Sigmoid colon (tissue), 4 donors: ENCODE data around the gene KRT39.

Experiments
- EP300 ChIP-seq, 4 donors: sonication (generic); formaldehyde crosslinking; IDR thresholded peaks; one replicate each; pipeline ENCODE4 v1.6.1; 2017; ENCODE audit warnings: antibody characterized with exemption in 4 of 4
- POLR2AphosphoS5 ChIP-seq, 4 donors: sonication (generic); formaldehyde crosslinking; IDR thresholded peaks; one replicate each; pipeline ENCODE4 v1.6.1; 2017; ENCODE audit warnings: antibody characterized with exemption in 4 of 4
- TF ChIP-seq, protein P1 (sequence below), 4 experiments: fragments of 450-650 bp in 3 of 4; fragments of 200-600 bp in 1 of 4; IDR thresholded peaks; one replicate each; pipeline ENCODE4 v1.5.1; 2016 to 2019; ENCODE audit warnings: antibody characterized with exemption in 4 of 4, mild to moderate bottlenecking in 3 of 4, moderate library complexity in 2 of 4

DNA sequence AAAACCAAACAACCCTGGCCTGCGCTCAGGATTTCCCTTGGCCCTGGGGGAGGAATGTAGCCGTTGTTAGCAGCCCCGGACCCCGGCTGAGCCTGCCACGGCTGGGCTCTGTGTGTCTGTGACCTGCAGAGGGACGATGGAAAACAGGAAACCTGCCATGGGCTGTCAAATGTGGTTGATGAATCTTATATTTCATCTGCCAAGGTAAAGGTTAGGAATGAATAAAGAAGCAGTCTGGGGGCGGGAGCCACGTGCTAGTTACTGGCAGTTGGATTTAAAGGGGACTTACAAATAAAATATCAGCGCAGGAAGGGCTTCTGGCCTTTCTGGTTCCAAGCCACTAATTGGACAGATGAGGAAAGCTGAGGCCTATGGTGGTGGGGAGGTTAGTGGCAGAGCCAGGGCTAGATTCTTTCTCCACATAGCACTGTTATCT, 29.3 kb downstream of the KRT39 start, which contains the start of gene KRT23:
- no peak for TF ChIP-seq POLR2AphosphoS5 (IDR thresholded peaks at IDR 0.05)
- TF ChIP-seq, protein P1, sequence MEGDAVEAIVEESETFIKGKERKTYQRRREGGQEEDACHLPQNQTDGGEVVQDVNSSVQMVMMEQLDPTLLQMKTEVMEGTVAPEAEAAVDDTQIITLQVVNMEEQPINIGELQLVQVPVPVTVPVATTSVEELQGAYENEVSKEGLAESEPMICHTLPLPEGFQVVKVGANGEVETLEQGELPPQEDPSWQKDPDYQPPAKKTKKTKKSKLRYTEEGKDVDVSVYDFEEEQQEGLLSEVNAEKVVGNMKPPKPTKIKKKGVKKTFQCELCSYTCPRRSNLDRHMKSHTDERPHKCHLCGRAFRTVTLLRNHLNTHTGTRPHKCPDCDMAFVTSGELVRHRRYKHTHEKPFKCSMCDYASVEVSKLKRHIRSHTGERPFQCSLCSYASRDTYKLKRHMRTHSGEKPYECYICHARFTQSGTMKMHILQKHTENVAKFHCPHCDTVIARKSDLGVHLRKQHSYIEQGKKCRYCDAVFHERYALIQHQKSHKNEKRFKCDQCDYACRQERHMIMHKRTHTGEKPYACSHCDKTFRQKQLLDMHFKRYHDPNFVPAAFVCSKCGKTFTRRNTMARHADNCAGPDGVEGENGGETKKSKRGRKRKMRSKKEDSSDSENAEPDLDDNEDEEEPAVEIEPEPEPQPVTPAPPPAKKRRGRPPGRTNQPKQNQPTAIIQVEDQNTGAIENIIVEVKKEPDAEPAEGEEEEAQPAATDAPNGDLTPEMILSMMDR (IDR thresholded peaks at IDR 0.05): no peak
- no peak for TF ChIP-seq EP300 (IDR thresholded peaks at IDR 0.05)
